NCI-H345 (cell line): ENCODE data around the gene TEC.
"Not testable (repeated sequence)": the region's sequence is repeated elsewhere in the genome, so short reads cannot be mapped to it uniquely, and the experiment has no call there.

Source experiments
- DNase-seq: peaks from one replicate; lab custom pipeline; 2025; lab: John Stamatoyannopoulos, UW

TEC gene

DNA sequence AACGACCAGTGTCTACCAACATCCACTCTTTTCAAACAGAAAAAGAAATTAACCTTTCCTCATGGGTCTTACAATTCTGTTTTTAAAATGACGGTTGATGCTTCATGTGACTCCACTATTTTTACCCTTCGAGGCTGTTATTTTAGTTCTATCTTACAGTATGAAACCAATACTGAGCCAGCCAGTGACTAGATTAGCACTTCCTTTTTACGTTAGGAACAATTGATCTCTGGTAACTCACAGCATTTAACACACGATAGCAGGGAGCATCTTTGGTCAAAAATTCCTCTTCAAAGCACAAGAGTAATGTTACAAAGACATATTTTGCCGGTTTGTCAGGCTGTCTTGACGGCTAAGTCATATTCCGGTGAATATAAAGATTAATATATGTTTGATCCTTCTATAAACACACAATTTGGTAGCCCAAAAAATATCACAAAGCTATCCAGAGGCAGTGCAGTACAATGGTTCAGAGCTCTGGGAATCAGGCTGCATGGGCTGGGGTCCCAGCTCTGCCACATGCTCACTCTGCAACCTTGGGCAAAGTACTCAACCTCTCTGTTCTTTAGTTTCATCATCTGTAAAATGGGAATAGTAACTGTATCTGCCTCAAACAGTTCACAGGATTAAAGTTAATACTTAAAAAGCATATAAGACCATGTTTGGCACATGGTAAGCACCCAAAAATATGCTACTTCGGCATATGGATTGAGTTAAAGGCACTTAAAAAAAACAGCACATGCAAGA lies 72.7 kb downstream of the TEC start:
- no peak for DNase-seq

DNA sequence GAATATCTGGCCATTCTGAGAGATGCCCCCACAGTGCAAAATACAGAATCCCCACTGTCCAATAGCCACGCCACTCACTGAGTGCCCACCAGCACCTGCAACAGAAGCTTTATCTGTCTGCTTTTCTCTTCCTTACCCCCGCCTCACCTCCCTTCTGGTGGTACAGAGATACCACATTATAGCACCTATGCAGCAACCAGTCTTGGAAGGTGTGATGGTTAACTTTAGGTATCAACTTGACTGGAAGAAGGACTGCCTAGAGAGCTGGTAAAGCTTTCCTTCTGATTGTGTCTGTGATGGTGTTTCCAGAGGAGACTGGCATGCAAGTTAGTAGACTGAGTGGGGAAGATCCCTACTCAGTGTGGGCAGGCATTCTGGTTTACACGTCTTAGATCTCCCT lies 73.8 kb downstream of the TEC start:
- DNase-seq, result no peak

DNA sequence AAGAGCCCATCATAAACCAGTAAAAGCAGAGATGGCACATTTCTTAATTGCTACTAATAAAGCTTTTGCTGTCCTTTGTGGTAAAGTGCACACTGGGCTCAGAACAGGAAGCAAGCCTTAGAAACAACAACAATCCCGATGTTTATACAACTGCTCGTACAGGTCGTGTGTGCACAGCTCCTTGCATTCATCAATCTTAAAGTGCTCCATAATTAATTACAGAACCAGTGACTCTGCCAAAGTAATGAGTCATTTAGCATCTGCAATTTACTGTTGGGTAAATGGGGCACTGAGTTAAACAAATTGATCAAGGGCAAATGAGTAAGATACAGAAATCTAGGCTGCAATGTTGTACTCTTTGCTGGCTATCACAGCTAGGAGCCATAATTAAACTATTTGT lies 74.3 kb downstream of the TEC start:
- peak; percentile 33 for DNase-seq

DNA sequence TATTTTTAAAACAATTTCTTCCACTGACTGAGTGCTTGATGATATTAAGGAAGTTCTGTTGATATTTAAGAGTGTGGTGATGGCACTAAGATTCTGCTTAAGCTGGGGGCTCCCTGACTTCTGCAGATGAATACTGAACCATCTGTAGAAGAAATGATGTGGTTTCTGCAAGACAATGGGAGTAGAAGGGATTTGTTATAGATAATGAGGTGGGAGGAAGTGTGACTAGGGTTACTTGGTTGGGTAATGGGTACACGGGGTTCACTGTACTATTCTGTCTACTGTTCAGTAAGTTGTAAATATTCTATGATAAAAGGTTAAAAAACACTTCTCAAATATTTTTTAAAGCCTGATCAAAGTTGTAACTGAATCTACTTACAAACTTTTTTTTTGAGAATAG lies 74.7 kb downstream of the TEC start:
- no peak for DNase-seq

DNA sequence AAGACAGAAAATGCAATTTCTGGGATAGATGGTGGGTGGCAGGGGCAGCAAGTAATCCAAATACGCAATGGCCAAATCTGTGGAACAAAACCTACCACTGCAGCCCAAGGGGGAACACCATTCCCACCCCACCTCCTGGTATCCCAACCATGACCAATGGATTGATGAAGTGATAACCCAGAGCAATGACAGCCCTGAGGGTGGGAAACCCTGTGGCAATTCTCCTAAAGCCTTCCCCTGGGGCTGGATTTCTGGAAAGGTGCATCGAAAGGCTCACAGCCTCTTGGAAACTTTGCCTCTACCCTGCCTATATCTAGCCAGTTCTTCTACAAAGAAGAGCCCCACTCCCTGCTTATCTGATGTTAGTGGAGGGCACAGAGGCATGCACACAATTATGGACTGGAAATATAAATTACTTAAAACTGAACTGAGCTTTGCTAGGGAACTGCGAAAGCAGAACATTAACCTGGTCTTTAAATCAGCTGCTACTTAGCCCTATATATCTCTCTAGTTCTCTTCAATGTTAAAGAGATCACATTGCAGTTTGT lies 75.6 kb downstream of the TEC start:
- no peak for DNase-seq

DNA sequence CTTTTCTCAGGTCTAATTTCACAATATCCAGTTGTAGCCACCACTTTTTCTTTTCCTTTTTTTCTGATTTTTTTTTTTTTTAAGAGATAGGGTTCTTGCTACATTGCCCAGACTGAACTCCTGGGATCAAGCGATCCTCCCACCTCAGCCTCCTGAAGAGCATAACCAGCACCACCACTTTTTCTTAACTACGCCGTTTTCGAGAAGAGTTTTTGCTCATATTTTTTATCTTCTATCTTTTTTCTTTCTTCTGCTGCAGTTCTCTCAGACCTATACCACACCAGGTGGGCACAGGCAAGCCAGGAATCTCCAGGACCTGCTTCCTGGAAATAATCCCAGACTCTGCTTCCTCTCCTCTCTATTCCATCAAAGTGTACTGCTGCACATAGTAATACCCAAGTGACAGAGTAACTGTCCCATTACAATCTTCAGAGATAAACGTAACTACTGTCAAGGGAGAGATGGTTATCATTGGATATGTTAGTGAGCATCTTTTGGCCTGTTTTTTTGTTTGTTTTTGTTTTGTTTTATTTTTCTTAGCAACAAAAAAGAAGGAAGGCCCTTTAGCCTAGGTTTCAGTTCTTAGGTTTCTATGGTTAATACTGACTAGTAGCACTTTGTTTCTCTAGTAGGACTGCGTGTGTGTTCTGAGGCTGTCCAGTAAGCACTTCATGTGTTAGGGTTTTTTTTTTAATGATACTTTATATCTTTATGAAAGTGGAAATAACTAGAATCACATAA lies 76.4 kb downstream of the TEC start:
- no peak for DNase-seq

DNA sequence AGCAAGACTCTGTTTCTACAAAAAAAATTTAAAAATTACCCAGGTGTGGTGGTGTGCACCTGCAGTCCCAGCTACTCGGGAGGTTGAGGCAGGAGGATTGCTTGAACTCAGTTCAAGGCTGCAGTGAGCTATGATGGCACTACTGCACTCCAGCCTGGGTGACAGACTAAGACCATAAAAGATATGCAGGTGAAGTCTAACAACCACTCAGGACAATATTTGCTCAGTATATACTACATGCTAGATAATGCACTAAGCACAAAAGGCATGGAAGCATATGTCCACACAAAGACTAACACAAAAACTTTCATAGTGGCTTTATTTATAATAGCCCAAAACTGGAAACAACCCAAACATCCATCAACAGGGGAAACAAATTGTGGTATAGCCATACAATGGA lies 77.9 kb downstream of the TEC start:
- DNase-seq, result no peak

DNA sequence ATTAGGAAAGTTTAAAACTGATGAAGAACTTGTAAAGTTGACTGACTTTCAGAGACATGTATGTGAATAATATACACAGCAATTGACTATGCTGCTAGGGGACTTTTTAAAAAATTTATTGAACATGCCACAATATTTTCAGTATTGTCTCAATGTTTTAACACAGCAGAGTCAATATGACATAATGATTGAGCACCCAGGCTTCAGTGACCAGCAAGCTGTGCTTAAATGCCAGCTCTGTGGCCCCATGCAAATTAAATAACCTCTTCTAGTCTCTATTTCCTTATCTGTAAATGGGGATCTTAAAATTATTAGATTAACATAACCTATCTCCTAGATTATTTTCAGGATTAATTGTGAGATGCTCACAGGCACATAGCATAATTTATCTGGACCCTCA lies 78.8 kb downstream of the TEC start:
- DNase-seq, result no peak

DNA sequence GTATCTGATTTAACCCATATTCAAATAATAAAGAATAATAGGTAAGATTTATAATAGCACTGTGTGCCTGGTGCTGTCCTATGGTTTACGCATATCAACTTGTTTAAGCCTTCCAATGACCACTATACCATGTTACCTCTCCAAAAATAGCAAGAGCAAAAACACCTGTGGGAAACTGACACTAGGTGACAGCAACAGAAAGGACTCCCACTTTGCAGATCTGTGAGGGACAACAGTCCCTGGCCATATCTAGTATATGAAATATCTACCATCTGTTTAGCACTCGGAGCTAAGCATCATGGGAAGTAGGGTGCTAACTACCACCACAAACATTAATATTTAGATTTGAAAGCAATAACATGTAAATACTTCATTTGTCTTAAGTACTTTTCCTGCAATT lies 79.9 kb downstream of the TEC start:
- DNase-seq, result no peak

DNA sequence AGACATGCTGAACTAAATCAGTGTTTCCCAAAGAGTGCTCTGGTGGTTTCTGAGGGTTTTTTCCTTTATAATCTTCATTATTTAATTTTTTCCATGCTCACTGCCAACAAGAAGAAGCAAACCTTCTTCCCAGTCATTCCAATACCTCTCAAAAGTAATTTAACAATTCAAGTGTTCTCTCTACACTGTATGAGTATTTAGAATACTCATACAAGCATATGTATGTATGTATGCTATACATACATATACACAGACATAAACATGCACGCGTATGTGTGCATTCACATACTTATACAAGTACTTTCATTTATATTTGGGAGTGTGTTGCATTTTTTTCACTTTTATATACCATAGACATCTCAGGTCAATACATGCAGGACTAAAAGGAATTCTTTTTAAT lies 81.2 kb downstream of the TEC start:
- DNase-seq, result no peak

DNA sequence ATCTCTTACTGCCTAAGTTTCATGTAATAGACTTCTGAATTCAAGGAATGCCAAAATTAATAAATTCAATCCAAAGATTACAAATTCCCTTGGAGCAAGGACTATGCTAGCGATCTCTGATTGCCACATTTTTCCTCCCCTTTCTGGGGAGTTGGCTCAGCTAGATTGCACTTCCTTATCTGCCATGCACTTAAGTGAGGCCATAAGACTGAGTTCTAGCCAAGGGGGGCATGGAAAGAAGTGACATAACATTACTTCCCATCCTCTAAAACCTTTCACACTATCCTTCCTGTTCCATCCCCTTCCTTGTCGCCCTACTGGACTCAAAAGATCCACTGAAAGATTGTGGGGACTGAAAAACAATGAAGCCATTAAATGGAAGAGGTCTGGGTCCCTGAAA lies 81.8 kb downstream of the TEC start:
- no peak for DNase-seq

DNA sequence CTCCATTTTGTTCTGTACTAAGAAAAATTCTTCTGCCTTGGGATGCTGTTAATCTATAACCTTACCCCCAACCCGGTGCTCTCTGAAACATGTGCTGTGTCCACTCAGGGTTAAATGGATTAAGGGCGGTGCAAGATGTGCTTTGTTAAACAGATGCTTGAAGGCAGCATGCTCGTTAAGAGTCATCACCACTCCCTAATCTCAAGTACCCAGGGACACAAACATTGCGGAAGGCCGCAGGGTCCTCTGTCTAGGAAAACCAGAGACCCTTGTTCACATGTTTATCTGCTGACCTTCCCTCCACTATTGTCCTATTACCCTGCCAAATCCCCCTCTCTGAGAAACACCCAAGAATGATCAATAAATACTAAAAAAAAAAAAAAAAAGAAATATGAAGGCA lies 82.6 kb downstream of the TEC start:
- DNase-seq, result not testable (repeated sequence)

DNA sequence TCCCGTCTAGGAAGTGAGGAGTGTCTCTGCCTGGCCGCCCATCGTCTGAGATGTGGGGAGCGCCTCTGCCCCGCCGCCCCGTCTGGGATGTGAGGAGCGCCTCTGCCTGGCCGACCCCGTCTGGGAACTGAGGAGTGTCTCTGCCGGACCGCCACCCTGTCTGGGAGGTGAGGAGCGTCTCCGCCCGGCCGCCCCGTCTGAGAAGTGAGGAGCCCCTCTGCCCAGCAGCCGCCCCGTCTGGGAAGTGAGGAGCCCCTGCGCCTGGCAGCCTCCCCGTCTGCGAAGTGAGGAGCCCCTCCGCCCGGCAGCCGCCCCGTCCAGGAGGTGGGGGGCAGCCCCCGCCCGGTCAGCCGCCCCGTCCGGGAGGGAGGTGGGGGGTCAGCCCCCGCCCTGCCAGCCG lies 83.2 kb downstream of the TEC start:
- not testable (repeated sequence) for DNase-seq

DNA sequence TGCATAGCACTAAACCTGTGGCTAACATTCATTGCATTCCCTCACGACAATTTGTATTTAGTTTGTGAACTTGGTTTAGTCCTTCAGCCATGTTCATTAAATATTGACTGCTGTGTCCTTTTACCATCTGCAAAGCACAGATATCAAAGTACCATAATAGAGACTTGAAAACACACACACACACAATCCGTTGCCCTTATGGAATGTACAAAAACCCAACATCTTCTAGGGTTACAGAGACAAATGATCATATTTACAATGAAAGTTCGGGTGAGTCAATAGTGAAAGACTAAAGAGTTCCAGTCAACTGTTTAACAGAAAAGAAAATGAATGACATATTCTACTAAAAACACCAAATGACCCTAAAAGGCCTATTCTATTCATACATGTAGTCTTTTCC lies 84.8 kb downstream of the TEC start:
- DNase-seq, result no peak

DNA sequence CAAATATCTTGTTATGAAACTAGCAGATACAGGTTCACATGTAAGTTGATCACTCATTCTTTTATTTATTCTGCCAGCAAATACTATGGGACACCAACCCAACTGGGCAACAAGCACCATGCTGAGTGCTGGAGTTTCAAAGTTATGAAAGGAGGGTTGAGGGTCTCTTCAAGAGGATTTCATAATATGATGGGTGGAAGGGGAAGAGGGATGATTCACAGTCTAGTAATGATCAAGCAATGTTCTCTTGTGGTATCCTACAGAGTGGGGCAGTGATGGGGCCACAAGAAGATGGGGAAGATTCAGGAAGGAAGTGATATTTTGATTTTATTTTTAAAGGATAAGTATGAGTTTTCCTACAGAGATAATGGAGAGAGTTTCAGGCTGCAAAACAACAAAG lies 89.4 kb downstream of the TEC start:
- DNase-seq, result no peak

DNA sequence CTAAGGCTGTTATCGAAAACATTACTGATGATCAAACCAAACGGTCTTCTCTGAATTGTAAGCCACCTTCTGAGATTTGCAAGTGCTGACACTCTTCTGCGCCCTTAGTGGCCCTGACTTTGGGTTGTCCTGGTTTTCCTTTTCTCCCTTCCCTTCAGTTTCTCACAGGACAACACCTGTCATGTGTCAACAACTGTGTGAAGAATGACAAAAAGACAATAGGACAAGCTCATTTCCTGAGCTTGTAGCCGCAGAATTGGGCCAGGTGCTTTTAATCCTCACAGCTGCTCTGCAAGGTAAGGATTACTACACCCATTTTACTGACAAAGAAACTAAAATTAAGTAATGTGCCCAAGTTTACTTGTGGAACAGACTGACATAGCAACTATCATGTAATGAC lies 90.7 kb downstream of the TEC start:
- DNase-seq, result peak; percentile 39

DNA sequence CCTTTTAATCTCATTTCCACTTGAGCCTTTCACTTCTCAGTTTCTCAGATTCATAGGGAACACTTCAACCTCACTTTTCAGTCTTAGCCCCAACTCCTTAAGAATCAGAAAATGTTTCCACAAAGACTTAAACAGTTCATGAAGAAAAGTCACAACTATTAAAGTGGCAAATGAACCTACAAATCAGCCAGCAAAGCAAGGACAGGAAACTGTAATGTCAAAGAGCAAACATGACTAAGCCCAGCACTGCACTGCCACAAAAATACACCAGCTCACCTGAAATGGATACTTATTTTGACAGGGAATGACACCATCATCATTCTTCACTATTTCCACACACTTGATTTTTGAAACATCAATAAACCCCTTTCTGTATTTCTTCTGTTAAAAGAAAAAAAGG lies 93.8 kb downstream of the TEC start:
- DNase-seq, result no peak

DNA sequence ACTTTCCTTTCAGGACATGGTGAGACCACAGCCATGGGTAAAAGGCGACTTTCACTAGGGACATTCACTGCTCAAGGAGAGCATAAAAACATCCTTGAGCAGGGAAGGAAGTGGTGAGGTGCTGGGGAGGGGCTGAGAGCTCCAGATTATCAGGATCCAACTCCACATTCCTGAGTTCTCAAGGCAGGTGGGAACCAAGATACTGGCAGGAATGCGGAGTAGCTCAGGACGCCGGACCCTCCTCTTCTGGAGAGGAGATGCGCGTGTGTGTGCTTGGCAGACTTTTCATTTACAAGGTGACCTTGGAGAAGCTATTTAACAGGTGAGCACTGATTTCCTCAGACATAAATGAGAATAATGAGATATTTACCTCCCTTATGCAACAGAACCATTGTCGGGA lies 94.3 kb downstream of the TEC start:
- no peak for DNase-seq

DNA sequence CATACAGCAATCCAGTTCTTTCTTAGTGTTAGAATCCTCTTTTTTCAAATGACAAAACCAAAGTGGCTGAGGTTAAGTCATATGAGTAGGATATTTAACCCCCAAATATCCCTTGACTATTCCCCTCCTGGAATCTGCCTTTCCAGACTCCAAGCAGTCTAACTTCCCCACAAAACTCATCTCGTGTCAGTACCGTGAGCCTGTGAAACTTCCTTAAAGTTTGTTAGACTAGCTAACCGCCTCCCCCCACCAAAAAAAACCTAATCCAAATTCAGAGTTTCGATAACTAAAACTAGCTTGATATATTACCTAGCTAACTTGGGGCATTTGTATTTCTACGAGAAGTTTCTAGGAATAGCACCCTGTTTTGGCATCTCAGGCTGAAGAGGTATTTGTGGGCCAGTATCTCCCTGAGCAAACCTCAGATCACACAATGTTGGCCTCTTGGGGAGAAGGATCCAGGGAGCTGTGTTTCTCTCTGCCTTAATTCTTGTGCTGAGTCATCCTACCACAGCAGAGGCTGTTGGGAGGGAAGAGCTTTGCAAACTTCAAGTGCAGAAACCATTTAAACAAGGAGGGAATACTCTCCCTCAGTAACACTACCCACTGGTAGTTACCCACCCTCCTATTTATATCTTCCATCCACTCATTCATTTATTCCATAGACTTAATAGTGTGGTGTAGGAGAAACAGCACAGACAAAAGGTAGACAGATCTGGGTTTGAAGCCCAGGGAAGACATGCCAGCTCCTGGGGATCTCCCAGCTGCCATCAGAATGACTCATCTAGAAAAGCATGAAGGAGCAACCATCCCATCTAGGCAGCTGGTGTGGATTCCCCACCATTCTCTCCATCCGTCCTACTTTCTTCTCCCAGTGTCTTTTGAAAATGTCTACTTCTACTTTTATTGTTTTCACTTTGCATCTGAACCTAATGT lies 96.3 kb downstream of the TEC start:
- DNase-seq, result no peak

DNA sequence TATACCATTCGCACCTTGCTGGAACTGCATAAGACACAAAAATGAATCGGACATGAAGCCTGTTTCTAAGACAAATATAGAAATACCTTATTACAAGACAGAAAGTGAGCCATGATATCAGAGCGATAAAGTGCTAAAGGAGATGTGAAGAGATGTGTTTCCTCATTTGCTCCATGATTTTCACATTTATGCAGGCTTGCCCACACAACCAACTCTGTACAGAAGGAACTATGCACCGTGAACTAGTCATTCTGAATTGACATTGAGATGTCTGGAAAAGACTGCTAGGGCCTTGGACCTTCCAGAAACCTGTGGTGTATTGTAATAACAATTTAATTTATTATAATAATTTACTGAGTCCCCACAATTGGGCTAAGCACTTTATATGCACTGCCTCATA lies 97.0 kb downstream of the TEC start:
- no peak for DNase-seq

DNA sequence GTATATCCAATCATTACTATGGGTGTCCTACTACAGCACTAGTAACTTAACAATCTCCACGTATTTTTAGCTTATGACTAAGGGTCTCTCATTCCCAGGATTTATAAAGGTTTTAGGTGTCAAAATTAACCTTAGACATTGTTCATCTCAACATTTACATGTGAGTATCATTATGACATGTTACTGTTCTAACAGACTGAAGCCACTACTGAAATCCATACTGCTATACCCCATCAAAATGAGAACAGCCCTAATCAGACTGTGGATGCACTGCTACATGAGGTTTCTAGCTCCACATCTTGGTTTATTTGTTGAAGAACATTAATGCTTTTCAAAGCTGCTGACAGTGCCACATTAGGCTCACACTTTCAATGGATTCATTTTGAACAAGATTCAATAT lies 100.0 kb downstream of the TEC start:
- DNase-seq, result no peak

DNA sequence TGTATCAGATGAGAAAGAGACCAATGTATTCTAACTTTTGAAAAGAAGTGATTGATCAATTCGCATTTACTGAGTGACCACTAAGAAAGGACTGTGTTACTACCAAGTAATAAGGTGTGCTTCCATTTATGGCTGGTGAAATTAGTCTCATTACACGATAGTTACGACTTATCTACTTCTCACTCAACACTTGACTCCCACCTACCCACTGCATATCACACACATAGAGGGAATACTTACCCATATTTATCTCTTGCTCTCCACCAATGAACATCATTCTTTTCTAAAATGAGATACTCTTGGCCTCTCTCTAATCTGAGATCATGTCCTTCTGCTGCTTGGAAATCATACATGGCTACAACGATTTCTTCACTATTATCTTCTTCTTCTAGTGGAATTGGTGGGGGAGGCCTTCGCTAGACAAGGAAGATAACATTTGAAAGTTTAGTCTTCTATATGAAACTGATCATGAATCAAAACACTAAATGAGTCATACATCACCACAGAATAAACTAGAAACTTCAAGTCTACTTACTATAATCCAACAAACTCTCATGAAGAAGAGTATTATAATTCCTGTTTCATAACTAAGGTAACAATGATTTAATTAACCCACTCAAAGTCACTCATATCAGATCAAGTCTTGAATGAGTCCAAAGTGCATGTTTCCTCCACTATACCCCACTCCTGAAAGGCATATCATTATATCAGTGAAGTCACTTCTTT lies 101.9 kb downstream of the TEC start:
- DNase-seq, result no peak
